ENCODE measurements around the gene SCN8A. TPM values are rescaled to one million over a fixed set of nuclear protein-coding genes. Genes with fewer than 3 reads are reported as not detected.

Gene SCN8A
- total and polyA plus RNA-seq, 2 experiments from 2014 or later: 4.6 to 23.9 TPM

DNA sequence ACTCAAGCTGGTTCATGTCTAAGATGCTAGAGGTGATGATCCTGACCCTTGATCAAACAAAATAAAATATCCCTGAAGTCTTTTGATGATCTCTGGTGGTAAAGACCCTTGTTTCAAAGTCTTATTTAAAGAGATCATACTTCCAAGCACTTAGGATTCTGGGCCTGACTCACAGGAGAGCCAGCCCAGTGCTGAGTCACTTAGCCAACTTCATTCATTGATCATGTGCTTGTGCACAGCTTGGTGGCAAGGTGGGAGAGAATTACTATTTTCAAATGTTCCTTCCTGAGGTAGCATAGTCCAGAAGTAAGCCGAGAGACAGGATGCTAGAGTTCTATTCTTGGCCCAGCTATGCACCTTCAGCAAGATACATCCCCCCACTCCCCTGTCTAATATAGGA, 40.6 kb downstream of the SCN8A start (continued):
- no peak for TF ChIP-seq ZNF462 (CRISPR knock-in tag; IDR thresholded peaks at IDR 0.05)

DNA sequence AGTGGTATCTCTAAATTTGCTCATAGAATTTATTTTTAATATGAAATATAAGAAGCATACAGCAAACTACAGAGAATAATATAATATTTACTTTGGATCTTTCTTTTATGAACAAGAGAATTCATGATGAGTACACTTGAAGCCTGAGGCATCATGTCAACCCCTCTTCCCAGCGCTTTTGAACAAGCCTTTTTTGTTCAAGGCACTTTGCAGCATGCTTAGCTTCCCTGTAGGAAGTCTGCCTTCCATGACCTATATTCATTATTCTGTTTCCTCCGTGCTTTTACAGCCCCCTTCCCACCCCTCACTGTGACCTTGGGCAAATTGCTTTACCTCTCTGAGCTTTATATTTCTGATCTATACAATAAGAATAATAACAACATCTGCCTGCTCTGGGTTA, 41.6 kb downstream of the SCN8A start:
- Mint-ChIP-seq H3K27ac (0 out of 2 replicates have a peak overlapping the region, but pooled peaks have one; percentile 3), H3K4me3 (no peak overlapping the region), H3K36me3 (ENCODE audit: low read depth) (peaks cover 18% of the 10 kb centered on the region), H3K27me3 (ENCODE audit: insufficient read depth, low read depth, poor library complexity) (peaks cover 3% of the 10 kb centered on the region), H3K9me3 (peaks cover 8% of the 10 kb centered on the region), H3K4me1 (peaks cover 35% of the 10 kb centered on the region)
- no peaks in the 10 kb centered on the region for H3F3A ChIP-seq (replicated peaks; ENCODE audit: low read depth)
- H3K27me3 ChIP-seq (ENCODE audit: insufficient read depth): no peaks in the 10 kb centered on the region
- peaks cover 20% of the 10 kb centered on the region; the same call in 1 of the 2 replicates for H4K20me1 ChIP-seq (replicated peaks; ENCODE audit: insufficient read depth)
- H2AFZ ChIP-seq: no peak overlapping the region
- no peaks in the 10 kb centered on the region for H3K36me3 ChIP-seq (ENCODE audit: insufficient read depth)
- H3K27ac ChIP-seq (ENCODE audit: low read depth): no peak overlapping the region
- peak; percentile 43; the same call in 2 of the 3 replicates for ATAC-seq
- DNase-seq (ENCODE audit: low spot score): no peak
- no peak for TF ChIP-seq ZNF462 (CRISPR knock-in tag; IDR thresholded peaks at IDR 0.05)
- TF ChIP-seq, protein P1, sequence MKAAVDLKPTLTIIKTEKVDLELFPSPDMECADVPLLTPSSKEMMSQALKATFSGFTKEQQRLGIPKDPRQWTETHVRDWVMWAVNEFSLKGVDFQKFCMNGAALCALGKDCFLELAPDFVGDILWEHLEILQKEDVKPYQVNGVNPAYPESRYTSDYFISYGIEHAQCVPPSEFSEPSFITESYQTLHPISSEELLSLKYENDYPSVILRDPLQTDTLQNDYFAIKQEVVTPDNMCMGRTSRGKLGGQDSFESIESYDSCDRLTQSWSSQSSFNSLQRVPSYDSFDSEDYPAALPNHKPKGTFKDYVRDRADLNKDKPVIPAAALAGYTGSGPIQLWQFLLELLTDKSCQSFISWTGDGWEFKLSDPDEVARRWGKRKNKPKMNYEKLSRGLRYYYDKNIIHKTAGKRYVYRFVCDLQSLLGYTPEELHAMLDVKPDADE (IDR thresholded peaks at IDR 0.05): no peak
- TF ChIP-seq ZNF331 (CRISPR knock-in tag; IDR thresholded peaks at IDR 0.05; ENCODE audit: low read depth): no peak
- no peak for TF ChIP-seq JUNB (IDR thresholded peaks at IDR 0.05; ENCODE audit: unreplicated experiment)
- H3K4me1 ChIP-seq (ENCODE audit: insufficient read depth): peaks cover 28% of the 10 kb centered on the region; the same call in 1 of the 2 replicates
- no peak overlapping the region for H3K4me3 ChIP-seq
- H3K4me2 ChIP-seq: 0 out of 2 replicates have a peak overlapping the region, but pooled peaks have one; percentile 30
- H3K9me2 ChIP-seq (ENCODE audit: insufficient read depth): no peaks in the 10 kb centered on the region; the same call in 1 of the 2 replicates
- H3K79me2 ChIP-seq (replicated peaks; ENCODE audit: insufficient read depth): peaks cover 77% of the 10 kb centered on the region

Measured in GM23338 (cell line).